AG09309 (cell line): ENCODE measurements around the gene ACOXL.

Experiments
- DNase-seq: peaks from one replicate; pipeline ENCODE4 v3.0.0-alpha.2; 2010; ENCODE audit warnings: low read depth
- H3K4me3 ChIP-seq: 2 replicates; pipeline ENCODE4 v1.5.1; 2011; ENCODE audit warnings: mild to moderate bottlenecking, low read depth, low read length, moderate library complexity; ENCODE audit not compliant: control insufficient read depth
- TF ChIP-seq, protein P1 (sequence below): IDR thresholded peaks from 2 replicates; pipeline ENCODE4 v1.5.1; 2011; ENCODE audit warnings: mild to moderate bottlenecking, low read depth, low read length, inconsistent platforms; ENCODE audit not compliant: insufficient read depth, control insufficient read depth; ENCODE audit errors: missing control alignments

The ACOXL gene

DNA sequence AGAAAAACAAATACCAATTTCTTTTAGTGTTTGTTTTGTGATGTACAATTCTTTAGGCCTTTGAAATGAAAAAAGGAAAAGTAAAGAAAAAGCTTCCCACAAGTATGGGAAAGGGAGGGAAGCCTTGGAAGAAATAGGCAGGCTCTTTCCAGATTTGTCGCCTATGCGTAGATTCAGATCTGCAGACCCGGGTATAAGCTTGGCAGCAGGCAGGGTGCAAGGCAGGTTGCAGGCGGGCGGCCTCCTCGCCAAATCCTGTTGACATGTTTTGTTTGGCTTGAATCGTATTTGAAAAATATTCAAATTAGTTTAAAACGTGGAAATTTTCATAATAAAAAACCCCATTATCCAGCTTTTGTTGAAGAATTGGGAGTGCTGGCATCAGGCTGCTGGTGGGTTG is 104.3 kb downstream of the ACOXL start:
- H3K4me3 ChIP-seq = no peak overlapping the region
- TF ChIP-seq, protein P1, sequence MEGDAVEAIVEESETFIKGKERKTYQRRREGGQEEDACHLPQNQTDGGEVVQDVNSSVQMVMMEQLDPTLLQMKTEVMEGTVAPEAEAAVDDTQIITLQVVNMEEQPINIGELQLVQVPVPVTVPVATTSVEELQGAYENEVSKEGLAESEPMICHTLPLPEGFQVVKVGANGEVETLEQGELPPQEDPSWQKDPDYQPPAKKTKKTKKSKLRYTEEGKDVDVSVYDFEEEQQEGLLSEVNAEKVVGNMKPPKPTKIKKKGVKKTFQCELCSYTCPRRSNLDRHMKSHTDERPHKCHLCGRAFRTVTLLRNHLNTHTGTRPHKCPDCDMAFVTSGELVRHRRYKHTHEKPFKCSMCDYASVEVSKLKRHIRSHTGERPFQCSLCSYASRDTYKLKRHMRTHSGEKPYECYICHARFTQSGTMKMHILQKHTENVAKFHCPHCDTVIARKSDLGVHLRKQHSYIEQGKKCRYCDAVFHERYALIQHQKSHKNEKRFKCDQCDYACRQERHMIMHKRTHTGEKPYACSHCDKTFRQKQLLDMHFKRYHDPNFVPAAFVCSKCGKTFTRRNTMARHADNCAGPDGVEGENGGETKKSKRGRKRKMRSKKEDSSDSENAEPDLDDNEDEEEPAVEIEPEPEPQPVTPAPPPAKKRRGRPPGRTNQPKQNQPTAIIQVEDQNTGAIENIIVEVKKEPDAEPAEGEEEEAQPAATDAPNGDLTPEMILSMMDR = no peak
- no peak for DNase-seq

- no peak overlapping the region for H3K4me3 ChIP-seq
- DNase-seq = no peak
Observed at GRCh38 chr2:110837446-110838409, 105.4 kb downstream of the ACOXL start.

GRCh38 chr2:110838657-110839384 is 106.4 kb downstream of the ACOXL start:
- no peak for DNase-seq
- TF ChIP-seq, protein P1 = no peak
- no peak overlapping the region for H3K4me3 ChIP-seq

More at GRCh38 chr2:110837446-110838409, 105.4 kb downstream of the ACOXL start:
- TF ChIP-seq, protein P1 = no peak

DNA sequence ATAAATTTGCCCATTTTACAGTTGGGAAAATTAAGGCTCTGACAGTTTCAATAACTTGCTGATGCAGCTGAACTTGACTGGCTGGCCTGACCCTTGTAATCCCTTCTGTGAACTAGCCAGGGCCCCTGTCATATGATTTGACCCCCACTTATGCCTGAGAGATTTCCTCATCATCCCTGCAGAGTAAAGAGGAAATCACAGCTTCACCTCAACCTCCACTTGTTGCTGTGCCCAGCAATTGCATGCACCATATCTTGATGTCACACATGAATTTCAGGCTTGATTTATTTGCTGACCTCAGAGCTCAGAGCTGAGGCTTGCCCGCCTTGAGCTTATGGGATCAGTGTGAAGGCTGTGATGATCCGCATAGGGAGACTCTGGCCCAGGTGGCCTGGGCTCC is 108.1 kb downstream of the ACOXL start:
- no peak overlapping the region for H3K4me3 ChIP-seq
- DNase-seq = no peak
- TF ChIP-seq, protein P1 = no peak

GRCh38 chr2:110842048-110842447 is 109.7 kb downstream of the ACOXL start:
- TF ChIP-seq, protein P1 = no peak
- no peak for DNase-seq
- no peak overlapping the region for H3K4me3 ChIP-seq

- DNase-seq = no peak
- no peak overlapping the region for H3K4me3 ChIP-seq
- TF ChIP-seq, protein P1 = no peak
Observed at GRCh38 chr2:110843496-110843895, 111.1 kb downstream of the ACOXL start.
